Pancreas (tissue), 10 donors: ENCODE results near the gene CTSC. TPM values are rescaled to one million over a fixed set of nuclear protein-coding genes. Genes with fewer than 3 reads are reported as not detected.
A peak's percentile ranks its signal among the peaks of the same experiment; 100 is the strongest.

Source experiments
- ATAC-seq, 4 donors: fragments of 200-7000 bp; cut with Tn5 transposase; one replicate each; pipeline versions ENCODE4 v1.8.0 to v1.9.1; 2020; ENCODE audit warnings: mild to moderate bottlenecking in 4 of 4, moderate library complexity in 4 of 4
- DNase-seq, 6 donors: peaks; one replicate each; pipeline ENCODE4 v3.0.0-alpha.2; 2020
- FAIRE-seq: peaks from 2 replicates; lab custom pipeline; 2012; peaks lifted over from hg19 to GRCh38; lab: Jason Lieb, UNC
- H3K27ac ChIP-seq, 4 donors: fragments of 200-600 bp; sonication (generic); 1 replicate in 3 of 4; 2 replicates in 1 of 4; pipeline versions ENCODE4 v1.5.0 to v1.8.0; 2020
- H3K27me3 ChIP-seq, 4 donors: fragments of 200-600 bp; one replicate each; pipeline ENCODE4 v1.8.0; 2021
- H3K36me3 ChIP-seq, 3 donors: fragments of 200-600 bp; sonication (generic) in 1 of 3; one replicate each; pipeline versions ENCODE4 v1.5.0 to v1.8.0; 2020 to 2021
- H3K4me1 ChIP-seq, 3 donors: fragments of 200-600 bp; one replicate each; pipeline ENCODE4 v1.8.0; 2021
- H3K4me3 ChIP-seq, 4 donors: fragments of 200-600 bp; sonication (generic) in 2 of 4; one replicate each; pipeline versions ENCODE4 v1.5.0 to v1.8.0; 2020 to 2021
- H3K9me3 ChIP-seq, 4 donors: fragments of 200-600 bp; one replicate each; pipeline ENCODE4 v1.8.0; 2021
- CTCF ChIP-seq, 4 donors: fragments of 200-600 bp; sonication (generic) in 3 of 4; IDR thresholded peaks; one replicate each; pipeline versions ENCODE4 v1.5.0 to v1.8.0; 2021; ENCODE audit warnings: antibody characterized with exemption in 4 of 4
- WGBS, 2 donors: extraction: QIAGEN DNeasy Blood & Tissue Kit; methylation state at CpG; one replicate each; pipeline ENCODE4 v1.1.7; 2013; 5-methylcytosine and 5-hydroxymethylcytosine counted together
- intact Hi-C, 3 donors: fragments of 100-400 bp; cut with DNase I; formaldehyde crosslinking; loops; one replicate each; pipeline versions ENCODE4 v1.11.1 to v1.14.2; 2022
- polyA plus RNA-seq, 2 donors: library from polyadenylated mRNA; stranded (reverse); fragments of 200-250 nt; gene quantifications; one replicate each; pipeline ENCODE4 v1.2.3, GENCODE V29; 2013
- total RNA-seq, 6 donors: library from RNA; stranded (reverse); fragmentation: NEBNext Ultra II Directional in 4 of 6; extraction: Animal tissue kit (Norgen Biotek cat#: 25700) in 4 of 6; gene quantifications; one replicate each; pipeline versions ENCODE4 v1.2.1 to v1.2.4, GENCODE V29; 2021 to 2023
- donor health status: healthy with polysubstance abuse.
- donor health status: DM: no; HTN: no; CAD: no; lungs with moderate emphysema.
- donor health status: DM: no; HTN: no; CAD: no.
- donor health status: control.
- donor health status: control.
- donor health status: Bipolar disorder and iron deficiency.
- donor health status: DM: yes; HTN: yes; CAD: no.
- donor health status: DM: no; HTN: no; CAD: no.
- donor health status: DM: no; HTN: no; CAD: no.
- donor health status: DM: yes; HTN: yes; CAD: no.

The CTSC gene
- total and polyA plus RNA-seq, 8 donors, result 12.2 to 68.6 (median 22.2) TPM

DNA sequence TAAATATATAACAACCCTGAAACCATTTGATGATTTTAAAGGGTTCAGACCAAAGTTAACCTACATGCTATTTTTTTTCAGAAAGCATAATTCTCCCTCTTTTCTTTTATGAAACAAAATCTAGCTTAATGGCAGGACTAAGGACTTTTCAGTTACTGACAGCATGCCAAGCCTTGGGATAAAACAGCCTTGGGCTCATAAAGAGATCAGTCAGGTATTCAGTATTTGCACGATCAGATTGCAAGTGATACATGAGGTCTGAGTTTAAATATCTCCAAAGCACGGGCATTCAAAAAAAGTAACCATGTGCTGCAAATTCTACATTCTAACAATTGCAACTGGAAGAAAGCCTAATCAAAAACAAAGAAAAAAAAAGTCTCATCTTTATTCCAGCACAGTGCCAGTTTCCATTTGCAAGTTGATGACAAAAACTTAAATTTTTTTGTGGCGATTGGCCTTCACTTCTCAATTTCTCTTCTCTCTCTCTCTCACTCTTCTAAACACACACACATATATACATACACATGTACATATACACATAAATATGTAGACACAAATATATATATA is 60.1 kb downstream of the CTSC start:
- Histone ChIP-seq H3K36me3 (no peaks in the 10 kb centered on the region), H3K9me3 (no peaks in the 10 kb centered on the region), H3K27me3 (no peaks in the 10 kb centered on the region), H3K4me3 (no peak overlapping the region), H3K4me1 (no peaks in the 10 kb centered on the region), H3K27ac (no peak overlapping the region)
- no peak for FAIRE-seq
- DNase-seq, result no peak
- no peak for ATAC-seq
- WGBS, 2 donors, result 46 to 50% methylated on average over 3 of the region's 3 CpGs
- intact Hi-C loops, result no loop called here
- no peak for TF ChIP-seq CTCF (IDR thresholded peaks at IDR 0.05)

- no peak for FAIRE-seq
Measured at GRCh38 chr11:88275636-88276035, 61.9 kb downstream of the CTSC start.

DNA sequence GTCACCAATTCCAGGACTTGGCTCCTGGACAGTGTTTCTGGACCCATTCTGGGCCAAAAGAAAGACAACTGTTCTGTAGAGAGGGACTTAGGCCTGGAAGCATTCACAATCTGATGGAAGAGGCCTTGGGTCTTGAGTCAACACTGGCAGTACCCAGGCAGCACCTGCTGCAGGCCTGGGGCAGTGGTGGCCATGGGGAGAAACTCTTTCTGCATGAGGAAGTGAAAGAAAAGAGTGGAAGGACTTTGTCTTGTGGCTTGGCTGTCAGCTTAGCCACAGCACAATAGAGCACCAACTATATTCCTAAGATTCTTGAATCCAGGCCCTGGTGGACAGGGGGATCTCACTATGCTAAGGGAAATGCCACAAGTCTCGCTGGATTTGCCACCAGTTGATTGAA is 70.6 kb downstream of the CTSC start:
- ATAC-seq (peak in 1 of 4 donors; percentile 35), FAIRE-seq (no peak), DNase-seq (no peak)
- Histone ChIP-seq H3K4me1 (no peaks in the 10 kb centered on the region), H3K27me3 (no peaks in the 10 kb centered on the region), H3K4me3 (no peak overlapping the region), H3K27ac (no peak overlapping the region), H3K9me3 (no peaks in the 10 kb centered on the region), H3K36me3 (no peaks in the 10 kb centered on the region)
- intact Hi-C loops, result no loop called here
- WGBS, 2 donors, result 85 to 88% methylated on average over 1 of the region's 1 CpG
- TF ChIP-seq CTCF (IDR thresholded peaks at IDR 0.05), result no peak

More at GRCh38 chr11:88275636-88276035, 61.9 kb downstream of the CTSC start:
- DNase-seq (no peak), ATAC-seq (no peak)
- no peaks in the 10 kb centered on the region for H3K4me1 ChIP-seq
- H3K36me3 ChIP-seq, result no peaks in the 10 kb centered on the region
- no peak for TF ChIP-seq CTCF (IDR thresholded peaks at IDR 0.05)
- no peak overlapping the region for H3K27ac ChIP-seq
- WGBS, 2 donors, result 76 to 82% methylated on average over 1 of the region's 1 CpG
- intact Hi-C loops, result no loop called here
- no peaks in the 10 kb centered on the region for H3K27me3 ChIP-seq
- H3K4me3 ChIP-seq, result no peak overlapping the region
- H3K9me3 ChIP-seq, result no peaks in the 10 kb centered on the region

DNA sequence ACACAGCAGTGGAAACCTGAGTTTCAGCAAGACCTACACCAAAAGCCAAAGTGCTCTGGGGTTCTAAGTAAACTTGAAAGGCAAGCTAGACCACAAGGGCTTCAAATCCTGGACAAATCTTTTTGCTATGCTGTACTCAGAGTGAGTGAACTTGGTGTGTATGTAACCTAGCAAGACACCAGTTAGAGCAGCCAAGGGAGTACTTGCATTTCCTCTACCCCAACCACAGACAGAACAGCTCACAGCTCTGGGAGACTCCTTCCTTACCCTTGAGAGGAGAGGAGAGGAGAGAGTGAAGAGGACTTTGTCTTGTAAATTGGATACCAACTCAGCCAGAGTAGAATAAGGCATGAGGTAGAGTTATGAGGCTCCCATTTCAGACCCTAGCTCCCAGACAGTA is 71.4 kb downstream of the CTSC start:
- FAIRE-seq, result no peak
- no peak for TF ChIP-seq CTCF (IDR thresholded peaks at IDR 0.05)

DNA sequence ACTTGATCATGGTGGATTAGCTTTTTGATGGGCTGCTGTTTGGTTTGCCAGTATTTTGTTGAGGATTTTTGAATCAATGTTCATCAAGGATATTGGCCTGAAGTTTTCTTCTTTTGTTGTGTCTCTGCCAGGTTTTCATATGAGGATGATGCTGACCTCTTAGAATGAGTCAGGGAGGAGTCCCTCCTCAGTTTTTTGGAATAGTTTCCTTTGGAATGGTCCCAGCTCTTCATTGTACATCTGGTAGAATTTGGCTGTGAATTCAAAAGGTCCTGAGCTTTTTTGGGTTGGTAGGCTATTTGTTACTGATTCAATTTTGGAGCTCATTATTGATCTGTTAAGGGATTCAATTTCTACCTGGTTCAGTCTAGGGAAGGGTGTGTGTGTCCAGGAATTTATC is 78.1 kb downstream of the CTSC start:
- no peaks in the 10 kb centered on the region for H3K9me3 ChIP-seq
- H3K27ac ChIP-seq, result no peak overlapping the region
- DNase-seq (no peak), FAIRE-seq (no peak), ATAC-seq (no peak)
- intact Hi-C loops, result no loop called here
- H3K36me3 ChIP-seq, result no peaks in the 10 kb centered on the region
- no peaks in the 10 kb centered on the region for H3K27me3 ChIP-seq
- TF ChIP-seq CTCF (IDR thresholded peaks at IDR 0.05), result no peak
- no peaks in the 10 kb centered on the region for H3K4me1 ChIP-seq
- H3K4me3 ChIP-seq, result no peak overlapping the region

More for the DNA sequence above, 71.4 kb downstream of the CTSC start:
- no peak for DNase-seq
- no peaks in the 10 kb centered on the region for H3K36me3 ChIP-seq
- H3K4me1 ChIP-seq, result no peaks in the 10 kb centered on the region
- ATAC-seq, result no peak
- no peaks in the 10 kb centered on the region for H3K27me3 ChIP-seq
- H3K9me3 ChIP-seq, result no peaks in the 10 kb centered on the region
- H3K4me3 ChIP-seq, result no peak overlapping the region
- no peak overlapping the region for H3K27ac ChIP-seq
- intact Hi-C loops, result no loop called here
